Chondrocyte (in vitro differentiated cells): ENCODE results near the gene SSBP4. TPM values are rescaled to one million over a fixed set of nuclear protein-coding genes. Genes with fewer than 3 reads are reported as not detected.
A peak's percentile ranks its signal among the peaks of the same experiment; 100 is the strongest.

ENCODE experiments used
- DNase-seq: peaks from one replicate; pipeline ENCODE4 v3.0.0; 2021; ENCODE audit warnings: mixed read lengths, low spot score
- H3K27ac Mint-ChIP-seq: one replicate; pipeline ENCODE4 v1.8.0; 2021; ENCODE audit warnings: mild to moderate bottlenecking, moderate library complexity, mixed read lengths; ENCODE audit not compliant: unreplicated experiment
- H3K27me3 Mint-ChIP-seq: 2 replicates; pipeline ENCODE4 v1.8.0; 2021; ENCODE audit warnings: low read depth, mixed read lengths
- H3K36me3 Mint-ChIP-seq: 2 replicates; pipeline ENCODE4 v1.8.0; 2021; ENCODE audit warnings: low read depth, mixed read lengths
- H3K4me1 Mint-ChIP-seq: 2 replicates; pipeline ENCODE4 v1.8.0; 2021; ENCODE audit warnings: low read depth, mild to moderate bottlenecking, mixed read lengths
- H3K4me3 Mint-ChIP-seq: one replicate; pipeline ENCODE4 v1.8.0; 2021; ENCODE audit warnings: mild to moderate bottlenecking, moderate library complexity, mixed read lengths; ENCODE audit not compliant: unreplicated experiment
- H3K9me3 Mint-ChIP-seq: 2 replicates; pipeline ENCODE4 v1.8.0; 2021; ENCODE audit warnings: low read depth, mixed read lengths
- total RNA-seq: library from RNA; stranded (reverse); gene quantifications from 3 replicates; pipeline ENCODE4 v1.2.1, GENCODE V29; 2021
- TF ChIP-seq, protein P1 (sequence below): fragments of 200-600 bp; sonication (generic); IDR thresholded peaks from 2 replicates; pipeline ENCODE4 v1.5.0; 2021; ENCODE audit warnings: antibody characterized with exemption, mild to moderate bottlenecking, moderate library complexity

Gene SSBP4
- total RNA-seq, 1 donor from 2014 or later = 56.3 TPM

DNA sequence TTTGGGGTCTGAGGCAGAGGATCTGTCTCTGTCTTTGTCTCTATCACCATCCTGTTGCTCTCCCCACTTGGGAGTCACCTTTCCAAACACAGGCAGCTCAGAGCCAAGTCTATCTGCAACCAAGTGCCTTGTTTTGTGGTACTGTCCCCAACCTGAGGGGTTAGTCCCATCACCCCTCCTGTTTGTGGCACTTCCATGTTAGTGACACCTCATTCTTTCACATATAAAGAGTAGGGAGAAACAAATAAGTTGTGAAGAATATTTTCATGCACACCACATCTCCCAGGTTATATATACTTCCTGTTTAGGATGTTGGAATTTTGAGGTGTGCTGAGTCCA is 29.5 kb upstream of the SSBP4 start:
- no peak overlapping the region for H3K27ac Mint-ChIP-seq
- peaks cover 9% of the 10 kb centered on the region for H3K36me3 Mint-ChIP-seq
- H3K27me3 Mint-ChIP-seq = no peaks in the 10 kb centered on the region
- no peaks in the 10 kb centered on the region for H3K9me3 Mint-ChIP-seq
- TF ChIP-seq, protein P1, sequence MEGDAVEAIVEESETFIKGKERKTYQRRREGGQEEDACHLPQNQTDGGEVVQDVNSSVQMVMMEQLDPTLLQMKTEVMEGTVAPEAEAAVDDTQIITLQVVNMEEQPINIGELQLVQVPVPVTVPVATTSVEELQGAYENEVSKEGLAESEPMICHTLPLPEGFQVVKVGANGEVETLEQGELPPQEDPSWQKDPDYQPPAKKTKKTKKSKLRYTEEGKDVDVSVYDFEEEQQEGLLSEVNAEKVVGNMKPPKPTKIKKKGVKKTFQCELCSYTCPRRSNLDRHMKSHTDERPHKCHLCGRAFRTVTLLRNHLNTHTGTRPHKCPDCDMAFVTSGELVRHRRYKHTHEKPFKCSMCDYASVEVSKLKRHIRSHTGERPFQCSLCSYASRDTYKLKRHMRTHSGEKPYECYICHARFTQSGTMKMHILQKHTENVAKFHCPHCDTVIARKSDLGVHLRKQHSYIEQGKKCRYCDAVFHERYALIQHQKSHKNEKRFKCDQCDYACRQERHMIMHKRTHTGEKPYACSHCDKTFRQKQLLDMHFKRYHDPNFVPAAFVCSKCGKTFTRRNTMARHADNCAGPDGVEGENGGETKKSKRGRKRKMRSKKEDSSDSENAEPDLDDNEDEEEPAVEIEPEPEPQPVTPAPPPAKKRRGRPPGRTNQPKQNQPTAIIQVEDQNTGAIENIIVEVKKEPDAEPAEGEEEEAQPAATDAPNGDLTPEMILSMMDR = no peak
- H3K4me3 Mint-ChIP-seq = peak overlapping the region; percentile 63
- DNase-seq = no peak
- H3K4me1 Mint-ChIP-seq = peaks cover 39% of the 10 kb centered on the region

- peak overlapping the region; percentile 71 for H3K27ac Mint-ChIP-seq
- no peak for DNase-seq
Observed at GRCh38 chr19:18390065-18390907, 28.9 kb upstream of the SSBP4 start.

DNA sequence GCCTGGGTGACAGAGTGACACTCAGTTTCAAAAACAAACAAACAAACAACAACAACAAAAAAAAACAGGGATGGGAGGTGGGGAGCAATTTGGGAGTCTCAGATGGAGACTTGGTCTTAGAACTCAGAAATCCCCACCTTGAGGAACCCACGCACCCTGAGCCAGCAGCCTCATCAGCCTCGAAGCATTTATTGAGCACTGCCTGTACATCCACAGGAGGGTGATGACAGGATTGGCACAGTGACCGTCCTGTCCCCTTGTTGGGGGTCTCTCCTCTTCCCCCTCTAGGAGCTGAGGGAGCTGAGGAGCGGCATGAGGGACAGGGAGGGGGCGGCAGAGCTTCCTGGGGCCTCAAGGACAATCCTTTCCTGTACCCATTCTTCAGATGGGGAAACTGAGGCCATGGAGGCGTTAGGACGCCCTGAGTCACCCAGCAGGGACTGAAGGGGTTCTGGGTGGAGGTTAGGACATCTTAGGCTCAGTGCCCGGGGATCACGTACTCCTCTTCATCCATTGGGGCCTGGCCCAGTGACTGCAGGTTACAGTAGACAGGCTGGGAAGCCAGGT is 27.6 kb upstream of the SSBP4 start:
- no peak overlapping the region for H3K27ac Mint-ChIP-seq
- peaks cover 7% of the 10 kb centered on the region for H3K36me3 Mint-ChIP-seq
- H3K4me3 Mint-ChIP-seq = no peak overlapping the region
- no peak for DNase-seq
- peaks cover 27% of the 10 kb centered on the region for H3K4me1 Mint-ChIP-seq
- no peaks in the 10 kb centered on the region for H3K27me3 Mint-ChIP-seq
- TF ChIP-seq, protein P1 = no peak
- H3K9me3 Mint-ChIP-seq = no peaks in the 10 kb centered on the region

More at GRCh38 chr19:18390065-18390907, 28.9 kb upstream of the SSBP4 start:
- no peaks in the 10 kb centered on the region for H3K27me3 Mint-ChIP-seq
- H3K4me3 Mint-ChIP-seq = peak overlapping the region; percentile 63
- TF ChIP-seq, protein P1 = no peak
- peaks cover 39% of the 10 kb centered on the region for H3K4me1 Mint-ChIP-seq
- H3K9me3 Mint-ChIP-seq = no peaks in the 10 kb centered on the region
- H3K36me3 Mint-ChIP-seq = peaks cover 9% of the 10 kb centered on the region

DNA sequence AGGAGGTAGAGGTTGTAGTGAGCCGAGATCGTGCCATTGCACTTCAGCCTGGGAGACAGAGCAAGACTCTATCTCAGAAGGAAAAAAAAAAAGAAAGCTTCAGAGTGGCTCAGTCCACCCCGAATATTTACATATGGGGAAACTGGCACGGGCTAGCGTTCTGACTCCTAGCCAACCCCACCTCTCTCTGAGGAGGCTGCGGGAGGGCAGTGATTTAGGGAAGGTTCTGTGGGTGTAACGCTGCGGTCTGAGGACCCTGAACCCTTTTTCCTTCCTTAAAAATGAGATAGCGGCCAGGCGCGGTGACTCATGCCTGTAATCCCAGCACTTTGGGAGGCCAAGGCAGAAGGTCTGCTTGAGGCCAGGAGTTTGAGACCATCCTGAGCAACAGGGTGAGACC is 26.8 kb upstream of the SSBP4 start:
- Mint-ChIP-seq H3K36me3 (peaks cover 6% of the 10 kb centered on the region), H3K4me1 (peaks cover 19% of the 10 kb centered on the region), H3K4me3 (no peak overlapping the region), H3K27me3 (no peaks in the 10 kb centered on the region), H3K9me3 (no peaks in the 10 kb centered on the region), H3K27ac (no peak overlapping the region)
- TF ChIP-seq, protein P1 = no peak
- DNase-seq = no peak

DNA sequence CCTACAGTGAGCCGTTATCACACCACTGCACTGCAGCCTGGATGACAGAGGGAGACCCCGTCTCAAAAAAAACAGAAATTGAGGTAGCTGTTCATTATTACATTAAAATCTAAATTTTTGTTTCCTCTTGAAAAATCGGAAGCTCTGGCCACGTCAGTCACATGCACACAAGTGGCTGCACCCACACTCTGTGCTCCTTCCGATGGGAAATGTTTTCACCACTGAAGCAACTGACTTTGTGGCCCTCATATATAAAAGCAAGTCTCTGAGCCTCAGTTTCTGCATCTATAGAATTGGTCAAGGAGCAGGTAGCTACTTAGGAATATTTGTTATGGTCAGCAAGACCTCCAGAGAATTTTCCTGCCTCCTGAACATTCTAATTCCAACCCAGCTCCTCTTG is 26.3 kb upstream of the SSBP4 start:
- Mint-ChIP-seq H3K36me3 (peaks cover 6% of the 10 kb centered on the region), H3K4me3 (no peak overlapping the region), H3K9me3 (no peaks in the 10 kb centered on the region), H3K27ac (no peak overlapping the region), H3K27me3 (no peaks in the 10 kb centered on the region), H3K4me1 (peaks cover 21% of the 10 kb centered on the region)
- DNase-seq = no peak
- TF ChIP-seq, protein P1 = no peak
